Thyroid gland (tissue), 4 donors: ENCODE measurements around the gene PPP2R5E. TPM values are rescaled to one million over a fixed set of nuclear protein-coding genes. Genes with fewer than 3 reads are reported as not detected.
"Not testable (repeated sequence)": the region's sequence is repeated elsewhere in the genome, so short reads cannot be mapped to it uniquely, and the experiment has no call there.

Source experiments
- DNase-seq, 2 donors: peaks; one replicate each; pipeline ENCODE4 v3.0.0-alpha.2; 2019
- H3K27ac ChIP-seq, 3 donors: fragments of 200-600 bp; sonication (generic); 1 replicate in 2 of 3; 2 replicates in 1 of 3; pipeline ENCODE4 v1.5.1; 2016 to 2019; ENCODE audit warnings: mild to moderate bottlenecking in 1 of 3, moderate library complexity in 1 of 3
- H3K27me3 ChIP-seq: fragments of 200-600 bp; sonication (generic); one replicate; pipeline ENCODE4 v1.5.1; 2019
- H3K36me3 ChIP-seq, 2 donors: fragments of 200-600 bp; sonication (generic); one replicate each; pipeline ENCODE4 v1.5.1; 2016 to 2019
- H3K4me1 ChIP-seq, 2 donors: fragments of 200-600 bp; sonication (generic); one replicate each; pipeline ENCODE4 v1.5.1; 2017 to 2019
- H3K4me3 ChIP-seq, 3 donors: fragments of 200-600 bp; sonication (generic); replicated peaks in 1 of 3; 1 replicate in 2 of 3; 2 replicates in 1 of 3; pipeline ENCODE4 v1.5.1; 2016; ENCODE audit warnings: mild to moderate bottlenecking in 1 of 3
- H3K9me3 ChIP-seq: fragments of 200-600 bp; sonication (generic); one replicate; pipeline ENCODE4 v1.5.1; 2017
- CTCF ChIP-seq, 6 experiments: fragments of 200-600 bp in 3 of 6; fragments of 450-650 bp in 3 of 6; sonication (generic) in 3 of 6; IDR thresholded peaks; one replicate each; pipeline ENCODE4 v1.5.1; 2016 to 2019; ENCODE audit warnings: antibody characterized with exemption in 6 of 6, mild to moderate bottlenecking in 2 of 6, inconsistent platforms in 1 of 6, moderate library complexity in 1 of 6
- POLR2A ChIP-seq, 2 donors: fragments of 450-650 bp; IDR thresholded peaks; one replicate each; pipeline ENCODE4 v1.6.1; 2017; ENCODE audit warnings: antibody characterized with exemption in 2 of 2, mild to moderate bottlenecking in 2 of 2, moderate library complexity in 1 of 2
- WGBS, 2 donors: methylation state at CpG; one replicate each; pipeline ENCODE4 v1.1.5; 2017; 5-methylcytosine and 5-hydroxymethylcytosine counted together
- intact Hi-C: fragments of 100-400 bp; cut with DNase I; formaldehyde crosslinking; loops from one replicate; pipeline ENCODE4 v1.15.1; 2023
- total RNA-seq, 4 donors: library from RNA; depleted of rRNA; stranded (reverse); fragments of >200 nt; gene quantifications; one replicate each; pipeline ENCODE4 v1.2.3, GENCODE V29; 2016

Gene PPP2R5E
- total RNA-seq, 4 donors from 2014 or later: 30.0 to 42.3 (median 36.0) TPM

- intact Hi-C loops: loop anchor here (5.0 kb wide), 1 partner anchor 385 kb away; no protein-coding TSS in a partner anchor
- no peak overlapping the region for H3K4me3 ChIP-seq
- H3K9me3 ChIP-seq: no peaks in the 10 kb centered on the region
- no peak for TF ChIP-seq CTCF (IDR thresholded peaks at IDR 0.05)
- TF ChIP-seq POLR2A (IDR thresholded peaks at IDR 0.05): no peak
- H3K36me3 ChIP-seq: peaks cover 9 to 11% of the 10 kb centered on the region in 2 donors
- peaks cover 13 to 15% of the 10 kb centered on the region in 2 donors for H3K4me1 ChIP-seq
- H3K27me3 ChIP-seq: no peaks in the 10 kb centered on the region
- no peak for DNase-seq
- H3K27ac ChIP-seq: no peak overlapping the region
- 86 to 89% methylated on average over 5 of the region's 5 CpGs for WGBS, 2 donors
These were observed 155.5 kb downstream of the PPP2R5E start for GRCh38 chr14:63387711-63388110.

- Histone ChIP-seq H3K27me3 (no peaks in the 10 kb centered on the region), H3K36me3 (peaks cover 9 to 23% of the 10 kb centered on the region in 2 donors), H3K9me3 (no peaks in the 10 kb centered on the region), H3K4me1 (no peaks in the 10 kb centered on the region), H3K4me3 (no peak overlapping the region), H3K27ac (no peak overlapping the region)
- 77 to 84% methylated on average over 4 of the region's 4 CpGs for WGBS, 2 donors
- no peak for DNase-seq
- TF ChIP-seq CTCF (IDR thresholded peaks at IDR 0.05) (no peak), POLR2A (IDR thresholded peaks at IDR 0.05) (no peak)
- intact Hi-C loops: no loop called here
These were observed 159.3 kb downstream of the PPP2R5E start for GRCh38 chr14:63383776-63384367.

GRCh38 chr14:63378444-63378843 is 164.7 kb downstream of the PPP2R5E start:
- Histone ChIP-seq H3K9me3 (no peaks in the 10 kb centered on the region), H3K27ac (no peak overlapping the region), H3K4me1 (no peaks in the 10 kb centered on the region), H3K36me3 (peaks cover 0 to 15% of the 10 kb centered on the region in 2 donors), H3K4me3 (no peak overlapping the region), H3K27me3 (no peaks in the 10 kb centered on the region)
- DNase-seq: no peak
- TF ChIP-seq CTCF (IDR thresholded peaks at IDR 0.05): no peak
- TF ChIP-seq POLR2A (IDR thresholded peaks at IDR 0.05): no peak
- WGBS, 2 donors: 99% methylated on average over 2 of the region's 2 CpGs
- intact Hi-C loops: no loop called here

GRCh38 chr14:63375769-63376168 is 167.4 kb downstream of the PPP2R5E start:
- no peaks in the 10 kb centered on the region for H3K4me1 ChIP-seq
- no peak for DNase-seq
- 70 to 73% methylated on average over 3 of the region's 3 CpGs for WGBS, 2 donors
- peaks cover 0 to 4% of the 10 kb centered on the region in 2 donors for H3K36me3 ChIP-seq
- TF ChIP-seq CTCF (IDR thresholded peaks at IDR 0.05): no peak
- TF ChIP-seq POLR2A (IDR thresholded peaks at IDR 0.05): no peak
- no peaks in the 10 kb centered on the region for H3K27me3 ChIP-seq
- intact Hi-C loops: no loop called here
- H3K4me3 ChIP-seq: no peak overlapping the region
- H3K27ac ChIP-seq: no peak overlapping the region
- H3K9me3 ChIP-seq: no peaks in the 10 kb centered on the region

- WGBS, 2 donors: 61 to 82% methylated on average over 2 of the region's 2 CpGs
- DNase-seq, H3K27ac ChIP-seq, H3K9me3 ChIP-seq, intact Hi-C loops, H3K4me3 ChIP-seq, H3K27me3 ChIP-seq, H3K36me3 ChIP-seq, H3K4me1 ChIP-seq: not testable (repeated sequence)
These were observed 171.6 kb downstream of the PPP2R5E start for GRCh38 chr14:63371613-63372012.
